Keratinocyte (primary cell): ENCODE measurements around the gene CENPA. TPM values are rescaled to one million over a fixed set of nuclear protein-coding genes. Genes with fewer than 3 reads are reported as not detected.

ENCODE experiments used
- DNase-seq: peaks from one replicate; pipeline ENCODE4 v3.0.0-alpha.2; 2011; ENCODE audit warnings: low read depth, missing footprints, low spot score
- FAIRE-seq: peaks from 2 replicates; lab custom pipeline; 2011; peaks lifted over from hg19 to GRCh38; lab: Jason Lieb, UNC
- H2AFZ ChIP-seq: 2 replicates; pipeline ENCODE4 v1.6.0; 2012; ENCODE audit warnings: low read length, control low read depth, inconsistent platforms; ENCODE audit not compliant: control insufficient read depth
- H3K27ac ChIP-seq: 2 replicates; pipeline ENCODE4 v1.5.1; 2011; ENCODE audit warnings: low read length; ENCODE audit not compliant: control insufficient read depth, insufficient read depth
- H3K27me3 ChIP-seq: 3 replicates; pipeline ENCODE4 v1.6.0; 2011; ENCODE audit warnings: low read length; ENCODE audit not compliant: control insufficient read depth, insufficient read depth; ENCODE audit errors: extremely low read depth
- H3K36me3 ChIP-seq, 2 experiments: 2 replicates in 1 of 2; 3 replicates in 1 of 2; pipeline ENCODE4 v1.5.1; 2011; ENCODE audit warnings: low read length in 2 of 2, mild to moderate bottlenecking in 1 of 2; ENCODE audit not compliant: control insufficient read depth in 2 of 2, insufficient read depth in 2 of 2; ENCODE audit errors: extremely low read depth in 1 of 2
- H3K4me1 ChIP-seq: 3 replicates; pipeline ENCODE4 v1.5.1; 2011; ENCODE audit warnings: low read length; ENCODE audit not compliant: control insufficient read depth, insufficient read depth; ENCODE audit errors: extremely low read depth
- H3K4me2 ChIP-seq: 3 replicates; pipeline ENCODE4 v1.6.0; 2011; ENCODE audit warnings: low read depth, low read length; ENCODE audit not compliant: control insufficient read depth, insufficient read depth; ENCODE audit errors: extremely low read depth
- H3K4me3 ChIP-seq, 3 experiments: fragments of 200-600 bp in 1 of 3; sonication (generic) in 1 of 3; 2 replicates in 2 of 3; 3 replicates in 1 of 3; pipeline ENCODE4 v1.5.1; 2011 to 2016; ENCODE audit warnings: low read length in 3 of 3, mild to moderate bottlenecking in 3 of 3, control low read depth in 2 of 3, inconsistent platforms in 1 of 3, low read depth in 1 of 3, mixed read lengths in 1 of 3, mixed run types in 1 of 3, moderate library complexity in 1 of 3; ENCODE audit not compliant: control insufficient read depth in 2 of 3, insufficient read depth in 2 of 3; ENCODE audit errors: extremely low read depth in 1 of 3
- H3K79me2 ChIP-seq: 2 replicates; pipeline ENCODE4 v1.6.0; 2012; ENCODE audit warnings: low read length; ENCODE audit not compliant: control insufficient read depth, insufficient read depth
- H3K9ac ChIP-seq: 3 replicates; pipeline ENCODE4 v1.6.0; 2011; ENCODE audit warnings: low read length; ENCODE audit not compliant: control insufficient read depth, insufficient read depth; ENCODE audit errors: extremely low read depth
- H3K9me1 ChIP-seq: 3 replicates; pipeline ENCODE4 v1.6.0; 2011; ENCODE audit warnings: low read length; ENCODE audit not compliant: control insufficient read depth, insufficient read depth; ENCODE audit errors: extremely low read depth
- H3K9me3 ChIP-seq: 2 replicates; pipeline ENCODE4 v1.5.1; 2012; ENCODE audit warnings: low read depth, low read length; ENCODE audit not compliant: control insufficient read depth
- H4K20me1 ChIP-seq: 3 replicates; pipeline ENCODE4 v1.6.0; 2011; ENCODE audit warnings: low read length; ENCODE audit not compliant: control insufficient read depth, insufficient read depth; ENCODE audit errors: extremely low read depth
- CTCF ChIP-seq, 3 experiments: IDR thresholded peaks in 1 of 3; conservative IDR thresholded peaks in 1 of 3; optimal IDR thresholded peaks in 1 of 3; 2 replicates in 2 of 3; 3 replicates in 1 of 3; pipeline versions ENCODE3 to v1.5.1; 2011; ENCODE audit warnings: low read length in 3 of 3, mild to moderate bottlenecking in 3 of 3, moderate library complexity in 2 of 3, control low read depth in 1 of 3, inconsistent platforms in 1 of 3; ENCODE audit not compliant: insufficient read depth in 2 of 3; ENCODE audit errors: extremely low read depth in 1 of 3
- EZH2 ChIP-seq: IDR thresholded peaks from one replicate; pipeline ENCODE4 v1.6.1; 2012; ENCODE audit warnings: inconsistent platforms, mild to moderate bottlenecking, low read length, moderate library complexity
- dilution Hi-C: fragments of 300-500 bp; cut with MboI; formaldehyde crosslinking; loops from one replicate; pipeline ENCODE4 v1.7.0; 2020; ENCODE audit warnings: low sequenced_read_pairs; ENCODE audit not compliant: extremely low pct_ligation_motif_present
- polyA plus RNA-seq, 5 experiments: library from polyadenylated mRNA; depleted of rRNA in 3 of 5; stranded (reverse) in 3 of 5; stranded (forward) in 1 of 5; unstranded in 1 of 5; fragments of >200 nt; gene quantifications; 1 replicate in 1 of 5; 2 replicates in 3 of 5; 3 replicates in 1 of 5; pipeline versions ENCODE4 v1.2.1 to v1.2.3, GENCODE V29; 2011 to 2012; ENCODE audit warnings: missing spikeins in 2 of 5, low read depth in 1 of 5, low replicate concordance in 1 of 5

Gene CENPA
- polyA plus RNA-seq, 1 donor (not counting 4 experiments of a cell fraction or from before 2014, with no cell fraction given), result 12.4 TPM

GRCh38 chr2:26818255-26818654 is 32.4 kb downstream of the CENPA start:
- DNase-seq (no peak), FAIRE-seq (no peak)
- H3K4me2 ChIP-seq, result no peak overlapping the region
- no peaks in the 10 kb centered on the region for H3K9me1 ChIP-seq
- H3K9ac ChIP-seq, result no peak overlapping the region
- dilution Hi-C loops, result no loop called here
- H3K4me3 ChIP-seq, result no peak overlapping the region
- no peaks in the 10 kb centered on the region for H3K9me3 ChIP-seq
- no peak overlapping the region for H2AFZ ChIP-seq
- TF ChIP-seq EZH2 (no peak), CTCF (optimal IDR thresholded peaks at IDR 0.05 in 1 of 3, IDR thresholded peaks at IDR 0.05 in 1 of 3, conservative IDR thresholded peaks at IDR 0.05 in 1 of 3; ENCODE audit: extremely low read depth in 1 of 3, insufficient read depth in 2 of 3, low read length in 3 of 3) (no peak)
- H3K4me1 ChIP-seq, result no peaks in the 10 kb centered on the region
- no peaks in the 10 kb centered on the region for H3K36me3 ChIP-seq
- H3K79me2 ChIP-seq, result no peaks in the 10 kb centered on the region
- no peaks in the 10 kb centered on the region for H4K20me1 ChIP-seq
- no peak overlapping the region for H3K27ac ChIP-seq
- peaks cover 4% of the 10 kb centered on the region for H3K27me3 ChIP-seq

GRCh38 chr2:26818972-26819371 is 33.1 kb downstream of the CENPA start:
- DNase-seq, result no peak

More at GRCh38 chr2:26818972-26819371, 33.1 kb downstream of the CENPA start:
- dilution Hi-C loops, result no loop called here
- H3K9ac ChIP-seq, result no peak overlapping the region
- no peaks in the 10 kb centered on the region for H3K9me3 ChIP-seq
- no peaks in the 10 kb centered on the region for H3K36me3 ChIP-seq
- H2AFZ ChIP-seq, result no peak overlapping the region
- H3K4me1 ChIP-seq, result no peaks in the 10 kb centered on the region
- H3K79me2 ChIP-seq, result no peaks in the 10 kb centered on the region
- H4K20me1 ChIP-seq, result no peaks in the 10 kb centered on the region
- no peak for FAIRE-seq
- no peak overlapping the region for H3K27ac ChIP-seq
- H3K4me2 ChIP-seq, result no peak overlapping the region
- TF ChIP-seq EZH2, result no peak
- no peak for TF ChIP-seq CTCF (optimal IDR thresholded peaks at IDR 0.05 in 1 of 3, IDR thresholded peaks at IDR 0.05 in 1 of 3, conservative IDR thresholded peaks at IDR 0.05 in 1 of 3; ENCODE audit: extremely low read depth in 1 of 3, insufficient read depth in 2 of 3, low read length in 3 of 3)
- H3K27me3 ChIP-seq, result peaks cover 4% of the 10 kb centered on the region
- no peaks in the 10 kb centered on the region for H3K9me1 ChIP-seq
- H3K4me3 ChIP-seq, result no peak overlapping the region
